GM21381 (cell line): ENCODE data around the gene ATP6V0D1.

ENCODE experiments used
- ATAC-seq: cut with Tn5 transposase; IDR thresholded peaks from one replicate; pipeline ENCODE4 v1.9.1; 2021; ENCODE audit warnings: mild to moderate bottlenecking, moderate library complexity; ENCODE audit not compliant: unreplicated experiment

Gene ATP6V0D1

DNA sequence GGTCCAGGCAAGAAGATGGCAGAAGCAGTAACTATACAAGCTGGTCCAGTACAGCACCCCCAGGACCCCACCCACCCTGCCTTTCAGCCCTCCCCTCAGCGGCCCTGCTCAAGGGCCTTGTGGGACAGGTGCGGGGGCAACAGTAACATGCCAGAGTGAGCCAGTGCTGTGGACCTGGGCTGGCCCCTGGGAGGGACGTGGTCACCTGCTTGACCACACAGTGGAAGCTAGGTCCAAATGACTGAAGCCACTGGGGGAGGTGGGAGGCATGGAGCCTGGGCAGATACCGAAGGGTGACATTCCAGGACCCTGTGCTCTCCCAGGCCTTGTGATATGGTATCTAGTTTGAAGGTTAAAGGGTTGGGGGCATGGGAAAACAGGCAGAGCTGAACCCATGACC, 17.3 kb downstream of the ATP6V0D1 start:
- ATAC-seq: no peak

DNA sequence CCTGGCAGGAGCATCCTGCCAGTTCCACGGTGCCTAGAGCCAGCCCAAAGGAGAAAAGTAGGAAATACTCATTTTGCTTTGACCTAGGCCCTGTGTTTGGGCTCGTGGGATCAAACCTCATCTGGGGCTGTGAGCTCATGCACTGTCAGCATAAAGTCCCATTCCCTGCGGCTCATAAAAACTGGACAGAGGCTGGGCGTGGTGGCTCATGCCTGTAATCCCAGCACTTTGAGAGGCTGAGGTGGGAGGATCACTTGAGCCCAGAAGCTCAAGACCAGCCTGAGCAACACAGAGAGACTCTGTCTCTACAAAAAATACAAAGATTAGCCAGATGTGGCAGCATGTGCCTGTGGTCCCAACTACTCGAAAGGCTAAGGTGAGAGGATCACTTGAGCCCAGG, 17.9 kb downstream of the ATP6V0D1 start:
- no peak for ATAC-seq

DNA sequence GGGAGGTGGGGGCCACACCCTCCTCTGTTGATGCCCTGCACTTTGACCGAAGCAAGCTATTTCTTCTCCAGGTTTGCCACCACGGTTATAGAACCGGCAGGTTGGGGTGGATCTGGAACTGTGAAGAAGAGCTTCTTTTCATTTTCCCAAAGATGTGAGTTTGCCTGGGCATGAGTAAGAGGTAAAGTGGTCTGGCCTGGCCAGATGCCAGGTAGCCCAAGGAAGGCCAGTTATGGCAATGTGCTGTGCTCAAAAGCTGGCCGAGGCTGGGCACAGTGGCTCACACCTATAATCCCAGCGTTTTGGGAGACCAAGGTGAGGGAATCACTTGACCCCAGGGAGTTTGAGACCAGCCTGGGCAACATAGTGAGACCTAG, 18.7 kb downstream of the ATP6V0D1 start:
- no peak for ATAC-seq

DNA sequence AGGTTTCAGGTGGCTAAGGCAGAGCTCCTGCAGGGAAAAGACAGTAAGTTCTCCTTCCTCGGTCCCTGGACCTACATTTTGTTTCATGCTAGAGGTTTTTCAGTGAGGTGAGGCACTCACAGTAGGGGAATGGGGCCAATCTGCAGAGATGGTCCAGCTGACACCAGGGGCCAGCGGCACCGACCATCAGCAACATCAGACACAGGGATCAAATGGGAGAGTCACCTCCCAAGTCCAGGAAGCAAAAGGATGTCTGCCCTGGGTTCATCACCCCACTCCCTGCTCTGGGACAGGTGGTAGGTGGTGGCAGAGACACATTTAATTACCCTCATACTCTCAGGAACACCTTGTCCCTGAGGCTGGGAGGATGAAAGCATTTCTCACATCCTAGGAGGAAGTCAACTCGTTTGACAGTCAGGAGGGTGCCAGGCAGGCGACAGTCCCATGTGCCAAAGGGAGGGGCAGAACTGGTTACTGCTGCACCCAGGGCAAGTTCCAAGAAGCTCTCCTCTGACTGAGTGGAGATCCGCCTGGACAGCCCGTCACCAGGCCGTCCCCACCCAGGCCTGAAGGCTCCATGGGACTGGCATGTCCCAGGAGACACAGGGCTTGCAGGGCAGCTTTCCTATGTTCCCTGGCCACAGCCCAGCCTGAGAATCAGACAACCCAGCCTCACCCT, 19.2 kb downstream of the ATP6V0D1 start:
- ATAC-seq: no peak

DNA sequence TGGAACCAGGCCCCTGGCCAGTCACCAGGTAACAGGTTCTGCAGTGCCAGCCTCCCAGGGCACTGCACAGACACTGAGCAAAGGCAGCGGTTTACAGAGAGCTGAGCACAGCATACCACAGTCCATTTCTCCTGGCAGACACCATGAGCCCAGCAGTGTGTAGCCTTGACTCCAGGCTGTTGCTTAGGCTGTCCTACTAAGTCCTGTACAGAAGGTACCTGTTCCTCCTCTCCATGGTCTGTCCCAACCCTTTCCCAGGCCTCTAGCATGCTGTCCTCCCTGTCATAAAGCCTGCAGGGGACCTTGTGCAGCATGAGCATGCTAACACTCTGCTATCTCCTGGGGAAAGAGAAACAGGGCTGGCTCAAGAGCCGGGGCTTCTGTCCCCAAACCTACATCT, 20.0 kb downstream of the ATP6V0D1 start:
- ATAC-seq: no peak

DNA sequence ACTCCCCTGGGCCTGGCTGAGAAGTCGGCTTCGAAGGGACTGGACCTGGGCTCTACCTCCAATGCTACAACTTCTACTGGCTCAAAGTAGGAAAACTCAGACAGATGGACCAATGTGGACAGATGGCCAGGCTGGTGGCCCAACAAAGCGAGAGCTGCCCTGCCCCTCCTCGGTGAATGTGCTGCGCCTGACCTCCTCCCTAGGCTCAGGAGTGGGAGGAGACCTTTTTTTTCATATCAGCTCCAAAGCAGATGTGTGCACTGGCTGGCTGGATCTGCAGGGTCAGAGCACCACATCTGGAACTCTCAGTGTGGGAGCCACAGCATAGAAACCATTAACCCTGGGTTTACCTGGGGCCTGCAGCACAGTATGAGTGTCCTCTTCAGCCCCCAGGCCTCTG, 20.8 kb downstream of the ATP6V0D1 start:
- ATAC-seq: no peak

DNA sequence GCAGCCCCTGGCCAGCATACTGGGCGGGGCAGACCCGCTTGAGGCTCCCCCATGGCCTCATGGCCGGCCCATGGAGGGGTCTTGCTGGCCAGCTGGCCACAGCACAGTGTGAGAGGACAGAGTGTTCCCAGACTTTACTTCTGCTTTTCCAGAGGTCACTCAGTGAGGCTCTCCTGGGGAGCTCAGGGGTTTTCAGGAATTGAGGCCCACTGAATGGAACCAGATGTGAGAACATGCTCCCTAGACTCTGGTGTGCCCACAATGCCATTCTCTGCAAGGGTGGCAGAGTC, 21.2 kb downstream of the ATP6V0D1 start:
- no peak for ATAC-seq

DNA sequence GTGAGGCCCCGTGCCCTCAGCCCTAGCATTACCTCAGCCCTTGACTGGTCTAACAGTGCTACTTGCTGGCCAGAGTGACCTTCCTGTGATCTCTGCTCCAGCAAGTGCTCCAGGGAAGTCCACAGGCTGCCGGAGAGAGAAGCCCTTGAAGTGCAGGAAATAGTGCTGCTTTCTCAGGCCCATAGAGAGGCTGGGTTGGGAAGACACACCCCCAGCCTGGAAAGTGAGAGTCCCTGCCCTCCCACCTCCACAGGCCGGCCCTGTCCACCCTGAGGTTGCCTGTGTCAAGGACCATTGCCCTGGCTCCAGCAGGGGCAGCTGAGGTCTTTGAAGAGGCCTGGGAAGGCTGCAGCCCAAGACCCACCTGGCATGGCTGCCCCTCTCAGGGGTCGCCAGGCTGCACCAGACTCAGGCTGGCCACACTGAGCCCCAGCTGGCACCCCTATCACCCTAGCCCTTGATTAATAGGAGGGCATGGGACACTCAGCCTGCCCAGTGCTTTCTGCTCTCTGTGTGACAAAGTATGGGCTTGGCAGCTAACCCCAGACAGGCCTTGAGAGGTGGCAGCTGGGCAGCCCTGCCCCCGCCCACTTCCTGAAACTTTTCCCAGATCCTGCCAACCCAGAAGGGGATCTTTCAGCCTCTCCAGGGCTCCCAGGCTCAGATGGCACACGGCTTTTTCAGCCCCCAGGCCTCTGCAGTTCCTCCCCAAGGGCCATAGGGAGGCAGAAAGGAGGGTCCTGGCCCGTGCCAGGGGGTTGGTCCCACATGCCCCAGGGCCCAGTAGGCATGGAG, 21.7 kb downstream of the ATP6V0D1 start:
- ATAC-seq: no peak

DNA sequence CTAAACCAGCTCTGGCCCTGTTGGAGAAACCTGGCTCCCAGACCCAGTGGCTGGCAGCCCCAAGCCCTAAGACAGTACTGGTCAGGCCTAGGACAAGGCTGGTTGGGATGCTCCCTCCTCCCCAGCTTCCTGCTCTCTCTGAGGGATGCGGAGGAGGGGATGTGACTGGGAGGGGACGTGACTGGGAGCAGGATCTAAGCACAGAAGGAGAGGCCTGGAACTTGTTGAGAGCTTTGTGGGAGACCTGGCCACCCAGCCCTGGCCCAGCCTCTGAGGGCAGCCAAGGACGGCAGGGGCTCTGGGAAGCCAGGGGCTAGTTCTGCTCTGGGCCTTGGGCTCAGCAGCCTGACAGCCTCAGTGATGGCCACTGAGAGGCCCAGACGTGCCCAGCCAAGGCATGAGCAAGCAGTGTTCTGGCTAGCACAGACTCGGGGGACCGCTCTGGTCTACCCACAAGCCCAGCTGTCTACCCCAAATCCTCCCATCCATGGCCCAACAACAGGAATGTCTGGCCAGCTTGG, 22.8 kb downstream of the ATP6V0D1 start:
- ATAC-seq: no peak

DNA sequence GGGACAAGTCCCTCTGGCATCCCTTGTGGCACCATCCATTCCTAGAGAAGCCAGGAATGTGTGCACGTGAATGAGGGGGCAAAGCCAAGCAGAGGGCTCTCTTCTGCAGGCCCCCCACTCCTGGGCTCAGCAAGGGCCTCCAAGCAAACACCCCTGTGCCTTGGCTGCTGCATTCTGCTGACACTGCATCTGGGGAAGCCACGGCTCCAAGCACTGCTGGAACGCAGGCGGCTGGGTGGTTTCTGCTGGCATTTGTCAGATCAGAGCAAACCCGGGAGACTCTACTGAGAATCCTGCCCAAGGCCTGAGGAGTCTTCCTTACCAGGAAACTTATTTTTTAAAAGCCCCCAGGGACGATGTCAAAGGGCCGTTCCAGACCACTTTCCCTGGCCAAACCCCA, 23.3 kb downstream of the ATP6V0D1 start:
- no peak for ATAC-seq

DNA sequence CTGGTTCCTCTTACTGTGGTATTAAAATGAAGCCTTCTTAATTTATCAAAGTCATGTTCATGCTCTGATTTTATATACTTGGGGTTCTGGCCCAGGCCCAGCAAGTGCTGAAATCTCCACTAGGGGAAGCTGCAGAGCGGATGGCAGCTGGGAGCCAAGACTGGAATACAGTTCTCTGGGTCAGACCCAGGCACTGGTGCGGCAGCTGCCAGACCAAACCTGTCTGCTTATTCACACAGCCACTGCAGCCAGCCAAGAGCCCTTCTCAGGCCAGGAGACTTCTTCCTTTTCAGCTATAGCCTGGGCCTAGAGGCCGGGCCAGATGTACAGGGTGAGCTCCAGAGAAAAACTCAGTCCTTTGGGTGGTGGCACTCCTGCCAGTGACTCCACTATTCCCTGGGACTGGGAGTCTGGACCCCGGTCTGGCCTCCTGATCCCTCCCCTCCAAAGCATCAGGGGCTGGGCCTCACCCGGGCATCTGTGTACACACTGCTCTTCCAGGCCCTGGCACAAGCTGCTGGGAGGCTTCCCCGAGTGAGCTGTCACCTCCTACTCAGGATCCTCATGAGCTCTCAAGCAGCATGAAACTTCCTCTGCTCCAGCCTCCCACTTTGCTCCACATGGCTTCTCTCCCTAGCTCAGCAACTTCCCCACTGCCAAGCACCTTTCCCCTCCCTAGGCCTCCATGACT, 24.4 kb downstream of the ATP6V0D1 start:
- ATAC-seq: no peak

DNA sequence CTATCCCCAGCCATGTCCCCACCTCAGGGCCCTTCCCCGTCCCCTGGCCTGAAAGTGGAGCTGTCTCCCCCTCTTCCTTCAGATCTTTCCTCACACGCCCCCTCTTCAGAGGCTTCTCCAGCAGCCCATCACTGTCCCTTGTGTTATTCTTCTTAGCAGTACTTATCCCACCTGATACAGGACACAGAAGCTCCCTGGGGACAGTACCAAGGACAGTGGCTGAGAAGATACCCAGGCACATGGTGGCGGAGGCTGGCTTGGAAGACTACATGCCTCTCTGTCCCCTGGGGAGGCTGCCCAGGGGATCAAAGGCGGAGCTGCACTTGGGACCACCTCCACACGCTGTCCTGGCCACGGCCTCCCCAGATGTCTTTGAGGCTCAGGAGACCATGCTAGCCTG, 26.1 kb downstream of the ATP6V0D1 start:
- no peak for ATAC-seq

DNA sequence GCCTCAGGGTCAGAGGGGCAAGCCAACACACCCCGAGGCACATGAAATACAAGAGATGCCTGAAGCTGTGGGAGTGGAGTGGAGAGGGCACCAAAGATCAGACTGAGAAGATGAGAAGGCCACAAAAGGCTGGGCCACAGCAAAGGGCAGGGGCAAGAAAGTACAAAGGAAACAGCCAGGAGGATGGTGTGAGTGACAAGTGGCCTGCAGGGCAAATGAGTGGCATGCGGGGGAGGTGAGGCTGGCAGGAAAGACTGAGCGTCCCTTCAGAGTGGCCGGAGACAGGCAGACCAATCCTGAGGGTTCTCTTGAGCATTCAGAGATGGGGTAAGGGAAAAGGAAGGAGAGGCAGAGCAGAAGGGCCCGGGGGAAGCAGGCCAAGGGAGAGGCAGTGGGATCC, 26.9 kb downstream of the ATP6V0D1 start:
- no peak for ATAC-seq

DNA sequence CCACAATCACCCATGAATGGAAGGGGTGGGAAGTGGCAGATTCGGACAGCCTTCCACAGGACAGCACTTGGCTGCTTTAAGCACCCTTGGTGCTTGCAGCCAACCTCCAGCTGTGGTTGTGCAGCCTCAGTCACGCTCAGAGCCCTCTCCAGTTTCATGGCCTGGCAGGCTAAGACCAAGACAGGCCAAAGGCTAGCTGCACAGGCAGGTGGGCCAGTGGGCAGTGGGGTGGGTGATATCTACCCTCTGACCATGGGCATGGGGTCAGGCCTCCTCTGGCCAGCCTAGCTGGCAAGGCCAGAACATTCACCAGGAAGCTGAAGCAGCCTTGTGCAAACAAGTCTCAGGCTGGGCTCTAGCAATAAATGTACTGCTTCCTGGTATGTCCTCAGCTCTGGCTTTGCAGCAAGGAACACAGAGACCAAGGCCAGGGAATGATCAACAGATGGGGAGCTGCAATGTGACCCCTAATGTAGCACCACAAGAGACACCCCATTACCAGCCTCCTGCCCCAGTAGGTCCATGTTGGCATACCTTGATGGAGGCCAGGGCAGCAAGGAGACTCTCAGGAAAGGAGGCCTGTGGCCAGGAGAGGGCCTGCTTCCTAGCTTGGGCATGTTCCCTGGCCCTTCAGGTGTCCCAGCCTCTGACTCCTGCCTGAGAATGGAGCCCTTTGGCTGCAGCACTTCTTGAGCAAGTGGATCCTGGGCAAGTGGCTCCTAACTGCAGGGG, 29.1 kb downstream of the ATP6V0D1 start:
- ATAC-seq: no peak

DNA sequence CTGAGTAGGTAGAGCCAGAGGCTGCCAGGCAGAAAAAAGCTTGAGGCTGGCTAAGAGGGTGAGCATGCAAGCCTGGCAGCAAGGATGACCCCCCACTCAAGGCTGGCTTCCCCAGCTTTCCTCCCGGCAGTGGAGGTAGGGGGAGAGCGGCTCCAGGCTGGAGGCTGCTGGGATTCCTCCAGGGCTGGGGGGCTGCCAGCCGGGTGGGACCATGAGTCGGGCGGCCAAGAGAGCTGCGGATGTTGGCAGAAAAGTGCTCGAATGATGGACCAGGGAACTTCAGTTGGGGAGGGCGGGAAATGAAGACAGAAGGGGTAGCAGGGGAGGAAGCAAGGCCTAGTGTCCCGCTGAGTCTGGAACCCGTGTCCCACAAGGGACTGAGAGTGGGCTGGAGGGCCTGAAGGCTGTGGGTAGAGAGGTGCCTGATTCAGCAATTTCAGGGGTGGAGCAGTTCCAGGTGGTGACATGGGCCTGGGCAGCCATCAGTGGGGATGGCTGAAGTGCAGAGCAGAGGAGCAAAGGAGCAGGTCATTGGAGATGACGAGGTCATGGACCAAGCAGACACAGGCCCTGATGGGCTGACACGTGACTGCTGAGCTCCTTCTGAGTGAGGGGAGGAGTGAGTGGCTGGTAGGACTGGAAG, 29.8 kb downstream of the ATP6V0D1 start:
- ATAC-seq: no peak

DNA sequence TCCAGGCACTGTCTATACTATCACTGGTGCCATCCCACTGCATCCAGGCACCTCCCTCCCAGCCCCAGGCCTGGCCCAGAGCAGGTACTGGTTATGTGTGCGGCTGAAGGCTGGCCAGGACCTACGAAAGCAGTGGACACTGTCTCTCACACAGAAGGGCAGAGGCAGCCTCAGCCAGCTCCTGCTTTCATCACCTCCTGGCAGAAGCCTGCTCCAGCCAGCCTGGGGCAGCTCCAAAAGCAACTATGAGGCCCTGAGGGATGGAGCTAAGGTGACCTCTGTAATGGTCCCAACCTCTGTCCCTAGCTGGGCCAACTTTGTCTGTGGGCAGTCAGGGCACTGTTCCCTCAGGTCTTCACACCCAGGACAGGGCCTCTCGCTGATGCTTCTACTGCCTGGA, 31.2 kb downstream of the ATP6V0D1 start:
- no peak for ATAC-seq

DNA sequence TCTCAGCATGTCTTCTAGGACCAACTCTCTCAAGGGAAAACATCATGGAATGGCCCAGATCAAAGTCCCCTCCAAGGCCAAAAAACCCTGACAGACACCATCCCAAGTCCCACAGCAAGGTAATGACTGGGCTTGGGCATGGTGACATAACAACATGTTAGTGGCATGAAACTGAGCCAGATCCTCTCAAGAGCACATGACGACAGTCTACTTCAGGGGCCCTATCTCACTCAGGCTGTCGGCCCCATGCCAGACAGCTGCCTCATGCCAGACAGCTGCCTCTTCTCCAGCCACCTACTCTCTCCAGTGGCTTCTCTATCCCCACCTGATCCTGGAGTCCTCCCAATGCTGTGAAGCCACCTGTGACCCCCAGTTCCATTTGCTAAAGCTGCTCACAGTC, 31.6 kb downstream of the ATP6V0D1 start:
- ATAC-seq: no peak

DNA sequence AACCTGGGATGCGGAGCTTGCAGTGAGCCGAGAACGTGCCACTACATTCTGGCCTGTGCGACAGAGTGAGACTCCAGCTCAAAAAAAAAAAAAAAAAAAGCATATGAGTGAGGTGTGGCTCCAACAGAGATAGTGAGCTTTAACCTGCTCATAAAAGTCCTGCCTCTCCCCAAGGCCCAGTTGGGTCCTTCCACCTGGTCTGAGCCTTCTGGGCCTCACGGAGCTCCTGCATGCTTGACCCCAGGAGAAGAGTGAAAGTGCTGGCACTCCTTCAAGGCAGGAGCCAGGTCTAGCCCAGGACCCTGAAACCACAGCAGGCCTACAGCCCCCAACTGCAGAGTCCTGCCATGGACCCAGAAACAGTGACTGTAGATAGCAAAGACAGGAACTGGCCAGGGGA, 32.4 kb downstream of the ATP6V0D1 start:
- no peak for ATAC-seq

DNA sequence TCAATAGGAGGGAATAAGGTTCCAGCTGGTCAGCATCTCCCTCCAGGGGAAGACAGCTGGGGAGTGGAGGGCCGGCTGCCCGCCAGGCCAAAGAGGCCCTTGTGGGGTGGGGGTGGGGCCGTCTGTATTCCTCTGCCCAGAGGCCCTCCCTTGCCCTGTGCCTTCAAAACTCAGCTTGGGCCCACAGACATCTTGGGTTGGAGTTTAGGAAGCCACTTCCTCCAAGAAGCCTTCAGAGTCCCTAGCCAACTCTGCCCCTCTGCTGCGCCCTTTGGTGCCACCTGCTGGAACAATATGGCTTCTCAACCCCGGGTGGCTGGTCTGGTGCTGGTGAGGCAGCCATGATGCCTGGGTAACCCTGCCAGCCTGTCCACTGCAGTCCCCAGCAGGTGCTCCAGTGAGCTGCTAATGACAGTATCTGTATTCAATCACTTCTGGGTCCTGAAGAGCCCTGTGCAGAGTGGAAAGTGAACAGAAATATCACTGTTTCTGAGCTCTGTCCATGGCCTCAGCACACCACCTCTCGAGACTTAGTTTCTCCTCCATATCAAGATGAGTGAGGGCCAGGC, 33.4 kb downstream of the ATP6V0D1 start:
- ATAC-seq: no peak

DNA sequence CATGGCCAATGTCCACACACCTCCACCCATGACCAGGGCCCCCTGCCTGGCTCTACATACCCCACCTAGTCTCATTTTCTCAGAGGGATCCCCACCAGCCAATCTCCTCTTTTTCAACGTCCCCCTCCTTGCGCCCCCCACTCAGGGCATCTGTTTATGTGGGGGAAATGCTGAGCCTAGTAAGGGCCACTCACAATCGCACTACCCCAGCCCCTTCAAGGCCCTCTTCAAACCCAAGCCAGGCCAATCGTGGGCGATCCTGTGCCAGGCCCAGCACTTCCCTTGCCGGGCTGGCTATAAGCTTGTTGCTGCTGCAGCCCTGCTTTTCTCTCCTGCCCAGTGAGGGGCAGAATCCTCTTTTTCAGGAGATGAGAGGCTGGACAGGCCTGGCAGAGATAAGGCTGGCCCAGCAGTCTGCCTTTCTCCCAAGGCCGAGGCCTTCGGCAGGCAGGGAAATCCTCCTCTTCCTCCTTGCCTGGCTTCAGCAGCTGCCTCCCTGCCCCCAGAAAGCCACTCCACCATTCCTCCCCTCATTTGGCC, 33.9 kb downstream of the ATP6V0D1 start:
- ATAC-seq: no peak
